Measurements from ENCODE around the gene AMZ1. TPM values are rescaled to one million over a fixed set of nuclear protein-coding genes. Genes with fewer than 3 reads are reported as not detected.
"Not testable (repeated sequence)": the region's sequence is repeated elsewhere in the genome, so short reads cannot be mapped to it uniquely, and the experiment has no call there.

Gene AMZ1
- total RNA-seq, 4 donors from 2014 or later = 0.64 TPM; not detected in 3

DNA sequence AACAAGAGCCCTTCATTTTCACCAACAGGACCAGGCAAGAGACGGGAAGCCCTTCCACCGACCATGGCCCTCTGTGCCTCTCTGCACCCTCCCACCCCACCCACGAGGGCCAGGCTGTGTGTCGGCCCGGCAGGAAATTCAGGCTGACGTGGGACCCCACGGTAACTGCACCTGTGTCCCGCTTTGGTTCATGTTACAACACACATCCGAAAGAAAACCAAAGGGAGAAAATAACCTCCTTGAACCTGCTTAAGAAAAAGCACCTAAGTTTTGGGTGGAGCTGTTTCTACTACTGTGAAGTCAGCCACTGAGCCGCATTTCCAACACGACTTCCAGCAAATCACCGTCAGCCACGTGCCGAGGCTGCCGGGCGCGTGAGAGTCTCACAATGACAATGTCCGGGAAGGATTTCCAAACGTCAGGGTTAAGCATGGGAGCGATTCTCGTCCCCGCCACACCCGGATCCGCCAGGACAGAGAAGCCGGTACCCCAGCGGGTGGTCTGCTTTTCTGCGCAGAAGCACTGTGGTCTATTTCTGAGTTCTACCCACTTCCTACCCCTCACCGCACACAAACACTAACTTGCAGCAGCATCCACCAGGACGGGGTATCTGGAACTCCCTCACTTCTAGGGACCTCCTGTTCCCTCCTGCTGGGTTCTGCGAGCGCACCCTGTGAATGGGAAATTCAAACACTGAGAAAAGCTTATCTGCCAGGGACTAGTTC, 36.6 kb downstream of the AMZ1 start:
- WGBS, 2 donors (ENCODE audit: low coverage in 1 of 2) = 95 to 100% methylated on average over 4 to 31 of the region's 31 CpGs
- intact Hi-C loops (cut with DNase I; ENCODE audit: low total_unique reads) (no loop called here), in situ Hi-C loops (cut with MboI; ENCODE audit: low pct_ligation_motif_present in 1 of 4, low pct_unique_long_range_greater_than_20kb in 1 of 4, low sequenced_read_pairs in 3 of 4) (no loop called here)
- Histone ChIP-seq H3K27ac (no peak overlapping the region), H3K36me3 (no peaks in the 10 kb centered on the region), H3K9me3 (no peaks in the 10 kb centered on the region), H3K4me3 (no peak overlapping the region), H3K4me1 (peaks cover 0 to 13% (median 8%) of the 10 kb centered on the region in 4 donors), H3K27me3 (no peaks in the 10 kb centered on the region)
- no peak for DNase-seq
- TF ChIP-seq CTCF (IDR thresholded peaks at IDR 0.05) (no peak), EP300 (IDR thresholded peaks at IDR 0.05; ENCODE audit: low read depth) (no peak), POLR2AphosphoS5 (IDR thresholded peaks at IDR 0.05) (no peak), POLR2A (IDR thresholded peaks at IDR 0.05) (no peak)

DNA sequence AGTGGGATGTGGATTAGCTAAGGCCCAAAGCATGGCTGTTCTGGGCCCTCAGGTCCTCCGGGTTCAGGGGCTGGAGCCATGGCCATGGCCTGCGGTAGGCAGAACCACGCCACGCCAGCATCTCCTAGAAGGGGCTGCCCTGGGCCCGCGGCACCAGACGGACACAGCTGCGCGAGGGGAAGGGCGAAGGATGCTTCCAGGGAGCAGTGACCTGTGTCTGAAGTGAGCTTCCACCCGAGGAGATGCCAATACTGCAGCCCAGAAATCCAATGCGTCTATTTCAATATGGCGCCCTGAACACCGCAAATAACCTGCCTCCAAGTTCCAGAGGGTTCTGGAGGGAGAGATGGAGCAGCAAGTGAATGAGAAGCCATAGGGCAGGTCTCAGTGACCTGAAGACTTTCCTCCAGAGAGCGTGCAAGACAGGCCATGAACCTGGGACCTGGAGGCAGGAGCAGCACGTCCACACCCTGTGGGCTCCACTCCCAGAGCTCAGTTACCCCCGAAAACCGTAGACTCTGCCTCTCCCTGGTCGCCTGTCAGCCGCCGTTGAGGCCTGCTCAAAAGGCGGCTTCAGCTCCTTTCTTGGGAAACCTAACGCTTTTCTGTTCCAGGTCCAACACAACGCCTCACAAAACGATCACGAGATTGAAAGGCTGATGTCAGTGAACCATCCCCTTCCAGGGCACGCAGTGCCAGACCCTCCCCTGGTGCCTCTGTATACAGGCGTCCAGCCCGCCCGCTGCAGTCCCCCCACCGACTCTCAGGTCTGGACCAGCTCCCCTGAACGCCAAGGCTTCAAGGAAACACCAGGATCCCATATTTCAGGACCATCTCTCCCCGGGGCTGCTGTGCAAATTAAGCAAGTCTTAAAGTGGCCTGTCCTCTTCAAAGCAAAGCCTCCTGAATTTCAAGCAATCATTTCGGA, 37.4 kb downstream of the AMZ1 start:
- no peaks in the 10 kb centered on the region for H3K36me3 ChIP-seq
- peaks cover 3 to 18% (median 13%) of the 10 kb centered on the region in 4 donors for H3K4me1 ChIP-seq
- no peak for DNase-seq
- no peak overlapping the region for H3K4me3 ChIP-seq
- no peaks in the 10 kb centered on the region for H3K9me3 ChIP-seq
- no peak overlapping the region for H3K27ac ChIP-seq
- no peaks in the 10 kb centered on the region for H3K27me3 ChIP-seq
- intact Hi-C loops (cut with DNase I; ENCODE audit: low total_unique reads) (no loop called here), in situ Hi-C loops (cut with MboI; ENCODE audit: low pct_ligation_motif_present in 1 of 4, low pct_unique_long_range_greater_than_20kb in 1 of 4, low sequenced_read_pairs in 3 of 4) (no loop called here)
- TF ChIP-seq CTCF (IDR thresholded peaks at IDR 0.05) = no peak
- TF ChIP-seq POLR2AphosphoS5 (IDR thresholded peaks at IDR 0.05) = no peak
- TF ChIP-seq POLR2A (IDR thresholded peaks at IDR 0.05) = no peak
- TF ChIP-seq EP300 (IDR thresholded peaks at IDR 0.05; ENCODE audit: low read depth) = no peak
- 84 to 96% methylated on average over 5 to 30 of the region's 34 CpGs for WGBS, 2 donors (ENCODE audit: low coverage in 1 of 2)

- in situ Hi-C loops (cut with MboI; ENCODE audit: low pct_ligation_motif_present in 1 of 4, low pct_unique_long_range_greater_than_20kb in 1 of 4, low sequenced_read_pairs in 3 of 4) = no loop called here
- intact Hi-C loops (cut with DNase I; ENCODE audit: low total_unique reads) = no loop called here
- Histone ChIP-seq H3K9me3 (no peaks in the 10 kb centered on the region), H3K27me3 (no peaks in the 10 kb centered on the region), H3K27ac (no peak overlapping the region), H3K4me3 (no peak overlapping the region), H3K36me3 (peaks cover 0 to 5% (median 0%) of the 10 kb centered on the region in 4 donors), H3K4me1 (peaks cover 5 to 20% (median 13%) of the 10 kb centered on the region in 4 donors)
- no peak for TF ChIP-seq POLR2A (IDR thresholded peaks at IDR 0.05)
- no peak for TF ChIP-seq POLR2AphosphoS5 (IDR thresholded peaks at IDR 0.05)
- no peak for TF ChIP-seq CTCF (IDR thresholded peaks at IDR 0.05)
- TF ChIP-seq EP300 (IDR thresholded peaks at IDR 0.05; ENCODE audit: low read depth) = no peak
- WGBS, 2 donors (ENCODE audit: low coverage in 1 of 2) = 91 to 94% methylated on average over 6 to 18 of the region's 18 CpGs
- DNase-seq = no peak
Measured at GRCh38 chr7:2726316-2727018, 38.5 kb downstream of the AMZ1 start.

GRCh38 chr7:2727206-2727605, 39.2 kb downstream of the AMZ1 start:
- not testable (repeated sequence) for H3K36me3 ChIP-seq

More at GRCh38 chr7:2727206-2727605, 39.2 kb downstream of the AMZ1 start:
- intact Hi-C loops (cut with DNase I; ENCODE audit: low total_unique reads); H3K9me3 ChIP-seq; H3K4me3 ChIP-seq; in situ Hi-C loops (cut with MboI; ENCODE audit: low pct_ligation_motif_present in 1 of 4, low pct_unique_long_range_greater_than_20kb in 1 of 4, low sequenced_read_pairs in 3 of 4); DNase-seq; H3K27ac ChIP-seq; H3K27me3 ChIP-seq: not testable (repeated sequence)
- peaks cover 5 to 20% (median 13%) of the 10 kb centered on the region in 4 donors for H3K4me1 ChIP-seq
- 97% methylated on average over 13 of the region's 13 CpGs; no CpG with 5 or more reads in 1 of the 2 donors for WGBS, 2 donors (ENCODE audit: low coverage in 1 of 2)
